ENCODE data around the gene MS4A6E.
A peak's percentile ranks its signal among the peaks of the same experiment; 100 is the strongest.
"Not testable (repeated sequence)": the region's sequence is repeated elsewhere in the genome, so short reads cannot be mapped to it uniquely, and the experiment has no call there.

The MS4A6E gene
- total RNA-seq = 0 to 1.5 (median 0.63) reads per million in 18 experiments

GRCh38 chr11:60326955-60327354, at the start of gene MS4A6E:
Gene MS4A6E, plus strand, starts transcription at chr11:60327255. Its CDS starts 7,641 bp downstream, at chr11:60334896.
- DNase-seq = peak in 1 of 2 donors; percentile 26

- DNase-seq = peak; percentile 68 to 90
Observed at GRCh38 chr11:60280412-60280811, 46.6 kb upstream of the MS4A6E start, which contains the start of gene MS4A4A. Gene MS4A4A, plus strand, starts transcription at chr11:60280666. Its CDS starts 10 bp downstream, at chr11:60280676.

GRCh38 chr11:60281485-60281884, 45.6 kb upstream of the MS4A6E start:
- peak; percentile 62 to 70 for DNase-seq

- DNase-seq = peak; percentile 79 to 88
Observed at GRCh38 chr11:60282286-60282685, 44.8 kb upstream of the MS4A6E start.

GRCh38 chr11:60285411-60286126, 41.5 kb upstream of the MS4A6E start:
- peak; percentile 29 to 52 for DNase-seq

GRCh38 chr11:60288531-60288930, 38.5 kb upstream of the MS4A6E start:
- no peak for DNase-seq

- DNase-seq = no peak
Observed at GRCh38 chr11:60292145-60292544, 34.9 kb upstream of the MS4A6E start.

- no peak for DNase-seq
Observed at GRCh38 chr11:60301178-60301577, 25.9 kb upstream of the MS4A6E start.

GRCh38 chr11:60301884-60302283, 25.2 kb upstream of the MS4A6E start:
- not testable (repeated sequence) for DNase-seq

GRCh38 chr11:60303661-60304060, 23.4 kb upstream of the MS4A6E start:
- DNase-seq = no peak

- DNase-seq = no peak
Observed at GRCh38 chr11:60305906-60306619, 21.0 kb upstream of the MS4A6E start.

GRCh38 chr11:60307507-60308195, 19.4 kb upstream of the MS4A6E start:
- DNase-seq = peak; percentile 41 to 49

- DNase-seq = peak; percentile 81 to 87
Observed at GRCh38 chr11:60310407-60310998, 16.6 kb upstream of the MS4A6E start.

GRCh38 chr11:60314635-60315321, 12.3 kb upstream of the MS4A6E start:
- no peak for DNase-seq

GRCh38 chr11:60315871-60316270, 11.2 kb upstream of the MS4A6E start:
- DNase-seq = no peak

GRCh38 chr11:60316317-60316716, 10.7 kb upstream of the MS4A6E start:
- no peak for DNase-seq

GRCh38 chr11:60318726-60319125, 8.3 kb upstream of the MS4A6E start:
- DNase-seq = no peak

GRCh38 chr11:60321051-60321450, 6.0 kb upstream of the MS4A6E start:
- DNase-seq = no peak

- DNase-seq = no peak
Observed at GRCh38 chr11:60328460-60328859, 1.4 kb downstream of the MS4A6E start.

GRCh38 chr11:60332846-60333245, 5.8 kb downstream of the MS4A6E start:
- DNase-seq = peak; percentile 58 to 75

GRCh38 chr11:60334005-60334620, 7.1 kb downstream of the MS4A6E start:
- DNase-seq = peak; percentile 76 to 81
